ENCODE data around the gene MACROD2. TPM values are rescaled to one million over a fixed set of nuclear protein-coding genes. Genes with fewer than 3 reads are reported as not detected.

The MACROD2 gene
- total RNA-seq, 1 experiment from 2014 or later = 1.4 TPM

DNA sequence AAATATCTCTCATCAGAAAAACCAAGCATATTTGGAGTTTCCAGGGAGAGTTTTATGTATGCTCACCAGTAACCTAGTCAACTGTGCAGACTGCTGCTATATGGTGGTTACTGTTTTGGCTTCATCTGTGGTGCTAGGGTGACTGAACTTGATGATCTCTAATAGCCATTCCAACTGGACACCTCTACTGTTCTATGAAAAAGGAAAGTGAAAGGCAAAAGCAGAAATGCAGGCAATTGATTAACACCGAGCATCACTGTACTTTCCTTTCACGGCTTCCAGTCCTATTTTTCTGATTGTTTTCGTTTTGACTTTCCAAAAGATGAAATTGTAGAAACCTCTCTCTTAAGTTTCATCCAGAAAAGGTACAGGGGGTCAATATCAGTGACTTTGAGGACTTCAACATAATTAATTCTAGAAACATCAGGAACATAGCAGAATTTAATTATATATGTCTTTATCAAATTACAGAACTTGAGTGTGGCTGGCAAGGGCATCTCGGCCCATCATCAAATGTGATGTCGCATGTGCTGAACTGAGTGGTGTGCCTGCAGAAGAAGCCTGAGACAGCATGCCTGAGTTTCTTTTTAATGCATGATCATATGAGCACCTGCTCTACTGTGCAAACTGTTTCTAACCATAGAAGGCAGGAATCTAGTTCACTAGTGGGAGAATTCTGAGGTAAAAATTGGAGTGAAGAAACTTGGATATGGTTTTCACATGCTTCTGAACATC is 806.4 kb downstream of the MACROD2 start:
- H3K27ac ChIP-seq (ENCODE audit: low read depth, low read length, poor library complexity, severe bottlenecking) = no peak overlapping the region
- no TSS peak for BruUV-seq (replicated peaks)
- ChIA-PET CTCF (no interaction called here), POLR2A (ENCODE audit: low non-redundant PET) (no interaction called here)
- H3K36me3 ChIP-seq (ENCODE audit: insufficient read depth, low read length, poor library complexity, severe bottlenecking) = no peaks in the 10 kb centered on the region
- DNase-seq (ENCODE audit: low spot score) = no peak
- H3K9me3 ChIP-seq (ENCODE audit: low read depth, low read length, poor library complexity, severe bottlenecking) = peaks cover 13% of the 10 kb centered on the region
- intact Hi-C loops (cut with micrococcal nuclease; ENCODE audit: unreplicated experiment) = no loop called here
- no peaks in the 10 kb centered on the region for H3K4me1 ChIP-seq (ENCODE audit: insufficient read depth, low read length, poor library complexity, severe bottlenecking)
- no peak for TF ChIP-seq EZH2 (IDR thresholded peaks at IDR 0.05; ENCODE audit: borderline replicate concordance, low read depth, low read length, poor library complexity, severe bottlenecking)
- TF ChIP-seq, protein P1, sequence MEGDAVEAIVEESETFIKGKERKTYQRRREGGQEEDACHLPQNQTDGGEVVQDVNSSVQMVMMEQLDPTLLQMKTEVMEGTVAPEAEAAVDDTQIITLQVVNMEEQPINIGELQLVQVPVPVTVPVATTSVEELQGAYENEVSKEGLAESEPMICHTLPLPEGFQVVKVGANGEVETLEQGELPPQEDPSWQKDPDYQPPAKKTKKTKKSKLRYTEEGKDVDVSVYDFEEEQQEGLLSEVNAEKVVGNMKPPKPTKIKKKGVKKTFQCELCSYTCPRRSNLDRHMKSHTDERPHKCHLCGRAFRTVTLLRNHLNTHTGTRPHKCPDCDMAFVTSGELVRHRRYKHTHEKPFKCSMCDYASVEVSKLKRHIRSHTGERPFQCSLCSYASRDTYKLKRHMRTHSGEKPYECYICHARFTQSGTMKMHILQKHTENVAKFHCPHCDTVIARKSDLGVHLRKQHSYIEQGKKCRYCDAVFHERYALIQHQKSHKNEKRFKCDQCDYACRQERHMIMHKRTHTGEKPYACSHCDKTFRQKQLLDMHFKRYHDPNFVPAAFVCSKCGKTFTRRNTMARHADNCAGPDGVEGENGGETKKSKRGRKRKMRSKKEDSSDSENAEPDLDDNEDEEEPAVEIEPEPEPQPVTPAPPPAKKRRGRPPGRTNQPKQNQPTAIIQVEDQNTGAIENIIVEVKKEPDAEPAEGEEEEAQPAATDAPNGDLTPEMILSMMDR (conservative IDR thresholded peaks at IDR 0.05; ENCODE audit: low read depth, low read length) = no peak
- no peak overlapping the region for H3K4me3 ChIP-seq (ENCODE audit: low read depth, low read length, poor library complexity, severe bottlenecking)
- no peaks in the 10 kb centered on the region for H3K27me3 ChIP-seq (replicated peaks; ENCODE audit: insufficient read depth, low read depth, low read length, poor library complexity)

DNA sequence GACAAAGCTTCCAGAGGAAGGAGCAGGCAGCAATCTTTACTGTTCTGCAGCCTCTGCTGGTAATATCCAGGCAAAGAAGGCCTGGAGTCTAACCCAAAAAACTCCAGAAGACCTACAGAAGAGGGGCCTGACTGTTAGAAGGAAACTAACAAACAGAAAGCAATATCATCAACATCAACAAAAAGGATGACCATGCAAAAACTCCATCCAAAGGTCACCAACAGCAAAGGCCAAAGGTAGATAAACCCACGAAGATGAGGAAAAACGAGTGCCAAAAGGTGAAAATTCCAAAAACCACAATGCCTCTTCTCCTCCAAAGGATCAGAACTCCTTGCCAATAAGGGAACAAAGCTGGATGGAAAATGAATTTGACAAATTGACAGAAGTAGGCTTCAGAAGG is 811.9 kb downstream of the MACROD2 start:
- H3K27me3 ChIP-seq (replicated peaks; ENCODE audit: insufficient read depth, low read depth, low read length, poor library complexity) = no peaks in the 10 kb centered on the region
- ChIA-PET POLR2A (ENCODE audit: low non-redundant PET) (no interaction called here), CTCF (no interaction called here)
- no peak for DNase-seq (ENCODE audit: low spot score)
- TF ChIP-seq, protein P1 (conservative IDR thresholded peaks at IDR 0.05; ENCODE audit: low read depth, low read length) = no peak
- TF ChIP-seq EZH2 (IDR thresholded peaks at IDR 0.05; ENCODE audit: borderline replicate concordance, low read depth, low read length, poor library complexity, severe bottlenecking) = no peak
- no TSS peak for BruUV-seq (replicated peaks)
- no peak overlapping the region for H3K4me3 ChIP-seq (ENCODE audit: low read depth, low read length, poor library complexity, severe bottlenecking)
- peaks cover 17% of the 10 kb centered on the region for H3K9me3 ChIP-seq (ENCODE audit: low read depth, low read length, poor library complexity, severe bottlenecking)
- no peak overlapping the region for H3K27ac ChIP-seq (ENCODE audit: low read depth, low read length, poor library complexity, severe bottlenecking)
- no peaks in the 10 kb centered on the region for H3K4me1 ChIP-seq (ENCODE audit: insufficient read depth, low read length, poor library complexity, severe bottlenecking)
- H3K36me3 ChIP-seq (ENCODE audit: insufficient read depth, low read length, poor library complexity, severe bottlenecking) = no peaks in the 10 kb centered on the region
- intact Hi-C loops (cut with micrococcal nuclease; ENCODE audit: unreplicated experiment) = no loop called here

DNA sequence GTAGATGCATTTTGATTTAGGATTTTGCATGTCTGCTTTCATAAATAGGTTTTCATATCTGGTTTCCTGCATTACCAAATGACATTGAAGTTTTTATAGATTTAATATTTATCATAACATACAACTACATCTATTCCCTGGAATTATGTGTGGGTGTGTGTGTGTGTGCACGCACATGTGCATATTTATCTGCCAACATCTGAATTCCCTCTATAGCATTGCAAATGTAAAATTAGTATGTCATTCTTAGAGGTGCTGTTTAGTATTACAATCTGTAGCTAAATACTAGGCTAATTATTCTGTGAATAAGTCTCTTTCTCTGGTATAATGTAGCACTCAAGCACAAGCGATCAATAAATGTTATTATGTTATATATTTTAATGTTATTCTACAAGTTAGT is 820.0 kb downstream of the MACROD2 start:
- CTCF ChIA-PET = no interaction called here
- Histone ChIP-seq H3K9me3 (ENCODE audit: low read depth, low read length, poor library complexity, severe bottlenecking) (no peaks in the 10 kb centered on the region), H3K27me3 (replicated peaks; ENCODE audit: insufficient read depth, low read depth, low read length, poor library complexity) (no peaks in the 10 kb centered on the region), H3K4me3 (ENCODE audit: low read depth, low read length, poor library complexity, severe bottlenecking) (no peak overlapping the region), H3K4me1 (ENCODE audit: insufficient read depth, low read length, poor library complexity, severe bottlenecking) (no peaks in the 10 kb centered on the region), H3K27ac (ENCODE audit: low read depth, low read length, poor library complexity, severe bottlenecking) (no peak overlapping the region), H3K36me3 (ENCODE audit: insufficient read depth, low read length, poor library complexity, severe bottlenecking) (no peaks in the 10 kb centered on the region)
- BruUV-seq (replicated peaks) = no TSS peak
- intact Hi-C loops (cut with micrococcal nuclease; ENCODE audit: unreplicated experiment) = no loop called here
- POLR2A ChIA-PET (ENCODE audit: low non-redundant PET) = no interaction called here
- DNase-seq (ENCODE audit: low spot score) = no peak
- TF ChIP-seq, protein P1 (conservative IDR thresholded peaks at IDR 0.05; ENCODE audit: low read depth, low read length) = no peak
